ENCODE measurements around the gene PSMB8. TPM values are rescaled to one million over a fixed set of nuclear protein-coding genes. Genes with fewer than 3 reads are reported as not detected.

The PSMB8 gene
- total RNA-seq, 1 experiment from 2014 or later, result 0.96 TPM

GRCh38 chr6:32799740-32800139, 44.1 kb downstream of the PSMB8 start:
- H3K4me2 ChIP-seq (ENCODE audit: low read length), result no peak overlapping the region
- H3K9me3 ChIP-seq (ENCODE audit: control insufficient read depth in 1 of 2, insufficient read depth in 1 of 2, low read depth in 1 of 2, low read length in 2 of 2), result no peaks in the 10 kb centered on the region
- H3K9ac ChIP-seq (ENCODE audit: low read length), result no peak overlapping the region
- no peaks in the 10 kb centered on the region for H4K20me1 ChIP-seq (ENCODE audit: insufficient read depth)
- ChIA-PET CTCF (interaction anchor here (0.9 to 2.0 kb wide), 3 partner anchors 17 to 108 kb away, joined by 3 to 9 read pairs (median 3); no protein-coding TSS in a partner anchor), POLR2A (interaction anchor here (0.8 kb wide), 1 partner anchor 544 kb away, joined by 3 read pairs; no protein-coding TSS in a partner anchor), RAD21 (ENCODE audit: low non-redundant PET in 1 of 2, low total read pairs in 2 of 2, uncharacterized antibody in 2 of 2, unreplicated experiment in 2 of 2) (interaction anchor here (0.6 to 1.1 kb wide), 2 partner anchors 39 to 69 kb away, joined by 3 read pairs; partner anchors contain the start of gene TAP2 (in 1 of the 2))
- peaks cover 0 to 5% of the 10 kb centered on the region in 2 experiments; a peak in 1 of 4 replicates for H3K4me1 ChIP-seq (ENCODE audit: control insufficient read depth in 1 of 2, insufficient read depth in 2 of 2, low read length in 2 of 2)
- no peak overlapping the region for H3K27ac ChIP-seq (ENCODE audit: low read depth, low read length)
- no peaks in the 10 kb centered on the region for H3K9me2 ChIP-seq (ENCODE audit: insufficient read depth)
- ATAC-seq (no peak), DNase-seq (ENCODE audit: low read depth, low spot score) (no peak)
- no TSS peak for BruUV-seq (replicated peaks)
- H3K36me3 ChIP-seq (ENCODE audit: control insufficient read depth in 1 of 2, insufficient read depth in 2 of 2, low read length in 2 of 2), result no peaks in the 10 kb centered on the region
- peaks cover 56% of the 10 kb centered on the region for H3K27me3 ChIP-seq (ENCODE audit: insufficient read depth, low read length)
- TF ChIP-seq SIN3A (IDR thresholded peaks at IDR 0.05; ENCODE audit: low read depth) (no peak), SRF (IDR thresholded peaks at IDR 0.05; ENCODE audit: low read depth) (no peak), ELF1 (IDR thresholded peaks at IDR 0.05; ENCODE audit: borderline replicate concordance, low read depth) (no peak), CEBPB (IDR thresholded peaks at IDR 0.05; ENCODE audit: low read depth) (no peak), CBX3 (IDR thresholded peaks at IDR 0.05; ENCODE audit: low read depth) (no peak), RAD21 (IDR thresholded peaks at IDR 0.05; ENCODE audit: low read depth) (no peak), TCF7L2 (IDR thresholded peaks at IDR 0.05; ENCODE audit: borderline replicate concordance, extremely low read depth, insufficient read depth, insufficient read length) (no peak), EZH2phosphoT487 (IDR thresholded peaks at IDR 0.05; ENCODE audit: borderline replicate concordance) (no peak), EGR1 (IDR thresholded peaks at IDR 0.05; ENCODE audit: low read depth) (no peak), ATF3 (IDR thresholded peaks at IDR 0.05) (no peak), CTCF (IDR thresholded peaks at IDR 0.05 in 2 of 3, conservative IDR thresholded peaks at IDR 0.05 in 1 of 3; ENCODE audit: borderline replicate concordance in 1 of 3, insufficient read depth in 1 of 3, low read depth in 2 of 3, low read length in 2 of 3) (no peak), POLR2AphosphoS5 (IDR thresholded peaks at IDR 0.05; ENCODE audit: low read depth, low read length) (no peak), REST (IDR thresholded peaks at IDR 0.05; ENCODE audit: low read depth) (no peak), MAX (IDR thresholded peaks at IDR 0.05) (no peak), FOSL1 (IDR thresholded peaks at IDR 0.05; ENCODE audit: low read depth) (no peak)
- TF ChIP-seq, protein P1, sequence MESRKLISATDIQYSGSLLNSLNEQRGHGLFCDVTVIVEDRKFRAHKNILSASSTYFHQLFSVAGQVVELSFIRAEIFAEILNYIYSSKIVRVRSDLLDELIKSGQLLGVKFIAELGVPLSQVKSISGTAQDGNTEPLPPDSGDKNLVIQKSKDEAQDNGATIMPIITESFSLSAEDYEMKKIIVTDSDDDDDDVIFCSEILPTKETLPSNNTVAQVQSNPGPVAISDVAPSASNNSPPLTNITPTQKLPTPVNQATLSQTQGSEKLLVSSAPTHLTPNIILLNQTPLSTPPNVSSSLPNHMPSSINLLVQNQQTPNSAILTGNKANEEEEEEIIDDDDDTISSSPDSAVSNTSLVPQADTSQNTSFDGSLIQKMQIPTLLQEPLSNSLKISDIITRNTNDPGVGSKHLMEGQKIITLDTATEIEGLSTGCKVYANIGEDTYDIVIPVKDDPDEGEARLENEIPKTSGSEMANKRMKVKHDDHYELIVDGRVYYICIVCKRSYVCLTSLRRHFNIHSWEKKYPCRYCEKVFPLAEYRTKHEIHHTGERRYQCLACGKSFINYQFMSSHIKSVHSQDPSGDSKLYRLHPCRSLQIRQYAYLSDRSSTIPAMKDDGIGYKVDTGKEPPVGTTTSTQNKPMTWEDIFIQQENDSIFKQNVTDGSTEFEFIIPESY (IDR thresholded peaks at IDR 0.05; ENCODE audit: extremely low read depth, insufficient replicate concordance, low read length), result no peak
- H3K79me2 ChIP-seq (ENCODE audit: insufficient read depth, low read length), result no peaks in the 10 kb centered on the region
- no peak overlapping the region for H3K4me3 ChIP-seq (replicated peaks in 1 of 2; ENCODE audit: low read depth in 1 of 2, low read length in 2 of 2)
- no peak overlapping the region for H2AFZ ChIP-seq (ENCODE audit: low read depth, low read length, poor library complexity, severe bottlenecking)
- intact Hi-C loops (cut with micrococcal nuclease), result loop anchor here (5.0 kb wide), 1 partner anchor 1027 kb away; no protein-coding TSS in a partner anchor

Data from HCT116 (cell line).